ENCODE data around the gene NCOR2. TPM values are rescaled to one million over a fixed set of nuclear protein-coding genes. Genes with fewer than 3 reads are reported as not detected.

The NCOR2 gene
- total and polyA plus RNA-seq, 2 of the 4 experiments (the other 2 are of a cell fraction), result 12.9 to 40.8 TPM

DNA sequence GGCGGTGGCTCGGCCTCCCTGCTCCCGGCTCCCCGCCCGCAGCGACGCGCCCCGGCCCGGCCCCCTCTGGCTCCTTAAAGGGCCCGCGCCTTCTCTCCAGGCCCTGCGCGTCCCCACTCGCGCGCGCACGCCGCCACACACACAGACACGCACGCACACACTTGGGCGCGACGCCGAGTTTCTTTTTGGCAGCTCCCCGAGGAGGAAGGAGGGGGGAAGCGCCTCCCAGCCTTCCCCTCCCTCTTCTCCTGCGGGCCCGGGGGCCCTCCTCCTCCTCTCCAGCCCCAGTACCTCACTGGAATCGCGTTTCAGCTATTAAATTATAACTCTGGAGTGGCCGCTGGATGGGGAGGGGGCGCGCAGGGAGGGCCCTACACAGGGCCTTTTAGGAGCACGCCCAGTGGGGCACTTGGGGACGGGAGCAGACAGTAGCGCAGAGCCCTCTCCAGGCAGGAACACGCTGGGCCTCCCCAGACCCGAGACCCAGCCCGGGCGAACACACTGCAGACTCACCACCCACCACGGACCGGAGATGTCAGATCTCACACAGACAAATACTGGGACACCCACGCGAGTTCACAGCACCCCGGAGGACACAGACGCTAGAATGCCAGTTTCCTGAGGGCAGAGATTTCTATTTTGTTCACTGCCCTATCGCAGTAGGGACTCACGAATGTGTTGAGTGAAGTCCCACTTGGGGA lies 411 bp upstream of the NCOR2 start:
- dilution Hi-C loops (cut with HindIII; ENCODE audit: low sequenced_read_pairs, unreplicated experiment), result no loop called here
- peak overlapping the region; percentile 89 for H3K27ac ChIP-seq (ENCODE audit: insufficient read depth, low read length)
- no peaks in the 10 kb centered on the region for H3K27me3 ChIP-seq (ENCODE audit: control insufficient read depth, insufficient read depth, low read length)
- H3K9me1 ChIP-seq (ENCODE audit: insufficient read depth, low read length), result peaks cover 8% of the 10 kb centered on the region; the same call in 1 of the 2 replicates
- H3K9me3 ChIP-seq (ENCODE audit: control insufficient read depth, insufficient read depth, low read length), result no peaks in the 10 kb centered on the region
- H2AFZ ChIP-seq (replicated peaks; ENCODE audit: low read length, poor library complexity), result peak overlapping the region; percentile 89
- H3K36me3 ChIP-seq (ENCODE audit: control insufficient read depth, insufficient read depth, low read length), result no peaks in the 10 kb centered on the region
- peak overlapping the region; percentile 88 for H2AK5ac ChIP-seq (ENCODE audit: low read depth, low read length)
- H2BK5ac ChIP-seq (ENCODE audit: low read depth, low read length, poor library complexity, severe bottlenecking), result peak overlapping the region; percentile 80
- peak; percentile 94 for DNase-seq
- H3K4me1 ChIP-seq (ENCODE audit: control insufficient read depth, insufficient read depth, low read length), result peaks cover 23% of the 10 kb centered on the region
- intact Hi-C loops (cut with micrococcal nuclease), result loop anchor here (1.0 to 5.0 kb wide), 8 partner anchors 49 to 199 kb away; no protein-coding TSS in a partner anchor
- H4K5ac ChIP-seq (ENCODE audit: low read depth, low read length), result peak overlapping the region; percentile 63
- H3K23ac ChIP-seq (ENCODE audit: low read depth, low read length), result peak overlapping the region; percentile 99
- H2BK15ac ChIP-seq (ENCODE audit: low read depth, low read length), result peak overlapping the region; percentile 97; the same call in 2 of the 3 replicates
- H3K18ac ChIP-seq (ENCODE audit: low read depth, low read length), result peak overlapping the region; percentile 81
- POLR2A ChIA-PET (ENCODE audit: unreplicated experiment), result interaction anchor here (0.5 kb wide), 1 partner anchor 143 kb away, joined by 4 read pairs; no protein-coding TSS in a partner anchor
- H3K4me2 ChIP-seq (ENCODE audit: low read depth, low read length), result peak overlapping the region; percentile 43
- peak overlapping the region; percentile 0 for H3K4me3 ChIP-seq (ENCODE audit: insufficient read depth, low read depth, low read length)
- H3K9ac ChIP-seq (ENCODE audit: low read depth, low read length), result peak overlapping the region; percentile 62
- peak overlapping the region; percentile 94 for H3K14ac ChIP-seq (replicated peaks; ENCODE audit: low read depth, low read length)
- peak overlapping the region; percentile 98 for H3K4ac ChIP-seq (ENCODE audit: low read depth, low read length)
- peak overlapping the region; percentile 79 to 98 for H4K8ac ChIP-seq (ENCODE audit: low read depth in 2 of 2, low read length in 2 of 2)
- CTCF ChIA-PET, result interaction anchor here (0.7 kb wide), 1 partner anchor 338 kb away, joined by 4 read pairs; no protein-coding TSS in a partner anchor
- peak overlapping the region; percentile 96 for H2AK9ac ChIP-seq (replicated peaks; ENCODE audit: low read depth, low read length, poor library complexity)
- H4K20me1 ChIP-seq (ENCODE audit: insufficient read depth, low read length), result peaks cover 39% of the 10 kb centered on the region
- BruUV-seq (replicated peaks), result no TSS peak
- in situ Hi-C loops (cut with MboI; ENCODE audit: low sequenced_read_pairs), result loop anchor here (5.0 to 10.0 kb wide), 2 partner anchors 183 to 199 kb away; no protein-coding TSS in a partner anchor
- peaks cover 11 to 31% of the 10 kb centered on the region in 2 experiments for H3K79me1 ChIP-seq (ENCODE audit: low read depth in 1 of 2, low read length in 2 of 2)
- peak; percentile 83 for ATAC-seq (ENCODE audit: low read depth)
- H4K91ac ChIP-seq (ENCODE audit: insufficient read depth, low read depth, low read length), result peak overlapping the region; percentile 94
- 3% methylated on average over 6 of the region's 50 CpGs; no CpG with 5 or more reads in 1 of the 2 experiments for WGBS, 2 experiments (ENCODE audit: extremely low coverage in 2 of 2, insufficient read length in 1 of 2)
- H2BK20ac ChIP-seq (ENCODE audit: low read depth, low read length), result peak overlapping the region; percentile 92
- H2BK120ac ChIP-seq (ENCODE audit: low read depth, low read length), result peak overlapping the region; percentile 98
- peak overlapping the region; percentile 67; the same call in 1 of the 2 replicates for H3K56ac ChIP-seq (ENCODE audit: extremely low read depth, insufficient read depth, low read length)
- TF ChIP-seq FOS (IDR thresholded peaks at IDR 0.05; ENCODE audit: low read depth, low read length), result no peak
- peak; percentile 3; the same call in 1 of the 2 replicates for TF ChIP-seq RAD21 (IDR thresholded peaks at IDR 0.05; ENCODE audit: low read length)
- no peak for TF ChIP-seq CEBPB (IDR thresholded peaks at IDR 0.05; ENCODE audit: low read depth, low read length)
- TF ChIP-seq RCOR1 (IDR thresholded peaks at IDR 0.05; ENCODE audit: insufficient replicate concordance, low read length), result no peak
- TF ChIP-seq NFE2L2 (IDR thresholded peaks at IDR 0.05; ENCODE audit: low read depth, low read length), result no peak
- TF ChIP-seq SMC3 (IDR thresholded peaks at IDR 0.05; ENCODE audit: low read depth, low read length), result no peak
- peak; percentile 64; the same call in 1 of the 2 replicates for TF ChIP-seq BHLHE40 (IDR thresholded peaks at IDR 0.05; ENCODE audit: low read depth, low read length)
- TF ChIP-seq, protein P1, sequence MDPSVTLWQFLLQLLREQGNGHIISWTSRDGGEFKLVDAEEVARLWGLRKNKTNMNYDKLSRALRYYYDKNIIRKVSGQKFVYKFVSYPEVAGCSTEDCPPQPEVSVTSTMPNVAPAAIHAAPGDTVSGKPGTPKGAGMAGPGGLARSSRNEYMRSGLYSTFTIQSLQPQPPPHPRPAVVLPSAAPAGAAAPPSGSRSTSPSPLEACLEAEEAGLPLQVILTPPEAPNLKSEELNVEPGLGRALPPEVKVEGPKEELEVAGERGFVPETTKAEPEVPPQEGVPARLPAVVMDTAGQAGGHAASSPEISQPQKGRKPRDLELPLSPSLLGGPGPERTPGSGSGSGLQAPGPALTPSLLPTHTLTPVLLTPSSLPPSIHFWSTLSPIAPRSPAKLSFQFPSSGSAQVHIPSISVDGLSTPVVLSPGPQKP (IDR thresholded peaks at IDR 0.05; ENCODE audit: borderline replicate concordance, low read depth, low read length), result no peak
- TF ChIP-seq RFX5 (IDR thresholded peaks at IDR 0.05; ENCODE audit: low read depth, low read length), result no peak
- no peak for TF ChIP-seq MAFK (IDR thresholded peaks at IDR 0.05; ENCODE audit: low read depth, low read length)
- TF ChIP-seq, protein P2, sequence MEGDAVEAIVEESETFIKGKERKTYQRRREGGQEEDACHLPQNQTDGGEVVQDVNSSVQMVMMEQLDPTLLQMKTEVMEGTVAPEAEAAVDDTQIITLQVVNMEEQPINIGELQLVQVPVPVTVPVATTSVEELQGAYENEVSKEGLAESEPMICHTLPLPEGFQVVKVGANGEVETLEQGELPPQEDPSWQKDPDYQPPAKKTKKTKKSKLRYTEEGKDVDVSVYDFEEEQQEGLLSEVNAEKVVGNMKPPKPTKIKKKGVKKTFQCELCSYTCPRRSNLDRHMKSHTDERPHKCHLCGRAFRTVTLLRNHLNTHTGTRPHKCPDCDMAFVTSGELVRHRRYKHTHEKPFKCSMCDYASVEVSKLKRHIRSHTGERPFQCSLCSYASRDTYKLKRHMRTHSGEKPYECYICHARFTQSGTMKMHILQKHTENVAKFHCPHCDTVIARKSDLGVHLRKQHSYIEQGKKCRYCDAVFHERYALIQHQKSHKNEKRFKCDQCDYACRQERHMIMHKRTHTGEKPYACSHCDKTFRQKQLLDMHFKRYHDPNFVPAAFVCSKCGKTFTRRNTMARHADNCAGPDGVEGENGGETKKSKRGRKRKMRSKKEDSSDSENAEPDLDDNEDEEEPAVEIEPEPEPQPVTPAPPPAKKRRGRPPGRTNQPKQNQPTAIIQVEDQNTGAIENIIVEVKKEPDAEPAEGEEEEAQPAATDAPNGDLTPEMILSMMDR (conservative IDR thresholded peaks at IDR 0.05; ENCODE audit: low read depth, low read length), result peak; percentile 22; the same call in 1 of the 2 replicates
- TF ChIP-seq MXI1 (IDR thresholded peaks at IDR 0.05; ENCODE audit: borderline replicate concordance, low read depth, low read length), result peak; percentile 12; the same call in 1 of the 2 replicates
- TF ChIP-seq, protein P3, sequence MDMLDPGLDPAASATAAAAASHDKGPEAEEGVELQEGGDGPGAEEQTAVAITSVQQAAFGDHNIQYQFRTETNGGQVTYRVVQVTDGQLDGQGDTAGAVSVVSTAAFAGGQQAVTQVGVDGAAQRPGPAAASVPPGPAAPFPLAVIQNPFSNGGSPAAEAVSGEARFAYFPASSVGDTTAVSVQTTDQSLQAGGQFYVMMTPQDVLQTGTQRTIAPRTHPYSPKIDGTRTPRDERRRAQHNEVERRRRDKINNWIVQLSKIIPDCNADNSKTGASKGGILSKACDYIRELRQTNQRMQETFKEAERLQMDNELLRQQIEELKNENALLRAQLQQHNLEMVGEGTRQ (IDR thresholded peaks at IDR 0.05; ENCODE audit: low read depth, low read length), result no peak
- TF ChIP-seq POLR2A (IDR thresholded peaks at IDR 0.05; ENCODE audit: low read depth, low read length), result no peak

All from IMR-90 (cell line).